ENCODE data around the gene TPBG.
"Not testable (repeated sequence)": the region's sequence is repeated elsewhere in the genome, so short reads cannot be mapped to it uniquely, and the experiment has no call there.

Gene TPBG

GRCh38 chr6:82380566-82381185 lies 17.1 kb downstream of the TPBG start:
- no peak for DNase-seq

GRCh38 chr6:82381278-82381677 lies 17.7 kb downstream of the TPBG start:
- no peak for DNase-seq

GRCh38 chr6:82385102-82385501 lies 21.5 kb downstream of the TPBG start:
- DNase-seq = no peak

- no peak for DNase-seq
Measured at GRCh38 chr6:82385546-82385945, 21.9 kb downstream of the TPBG start.

GRCh38 chr6:82385961-82386360 lies 22.3 kb downstream of the TPBG start:
- no peak for DNase-seq

GRCh38 chr6:82394770-82395169 lies 31.2 kb downstream of the TPBG start:
- not testable (repeated sequence) for DNase-seq

- DNase-seq = no peak
Measured at GRCh38 chr6:82396964-82397751, 33.5 kb downstream of the TPBG start.

GRCh38 chr6:82397962-82398692 lies 34.5 kb downstream of the TPBG start:
- DNase-seq = no peak

- no peak for DNase-seq
Measured at GRCh38 chr6:82408952-82409431, 45.4 kb downstream of the TPBG start.

GRCh38 chr6:82410151-82410648 lies 46.6 kb downstream of the TPBG start:
- DNase-seq = no peak

- DNase-seq = no peak
Measured at GRCh38 chr6:82413868-82414267, 50.3 kb downstream of the TPBG start.

GRCh38 chr6:82415820-82416219 lies 52.2 kb downstream of the TPBG start:
- DNase-seq = no peak

GRCh38 chr6:82416346-82416745 lies 52.7 kb downstream of the TPBG start:
- DNase-seq = no peak
